Measurements from ENCODE around the gene MEIS2.

GRCh38 chr15:36959746-36960145, 140.6 kb downstream of the MEIS2 start:
- no peak for TF ChIP-seq CREB1 (CRISPR knock-in tag; IDR thresholded peaks at IDR 0.05; ENCODE audit: low read depth)
- TF ChIP-seq, protein P1, sequence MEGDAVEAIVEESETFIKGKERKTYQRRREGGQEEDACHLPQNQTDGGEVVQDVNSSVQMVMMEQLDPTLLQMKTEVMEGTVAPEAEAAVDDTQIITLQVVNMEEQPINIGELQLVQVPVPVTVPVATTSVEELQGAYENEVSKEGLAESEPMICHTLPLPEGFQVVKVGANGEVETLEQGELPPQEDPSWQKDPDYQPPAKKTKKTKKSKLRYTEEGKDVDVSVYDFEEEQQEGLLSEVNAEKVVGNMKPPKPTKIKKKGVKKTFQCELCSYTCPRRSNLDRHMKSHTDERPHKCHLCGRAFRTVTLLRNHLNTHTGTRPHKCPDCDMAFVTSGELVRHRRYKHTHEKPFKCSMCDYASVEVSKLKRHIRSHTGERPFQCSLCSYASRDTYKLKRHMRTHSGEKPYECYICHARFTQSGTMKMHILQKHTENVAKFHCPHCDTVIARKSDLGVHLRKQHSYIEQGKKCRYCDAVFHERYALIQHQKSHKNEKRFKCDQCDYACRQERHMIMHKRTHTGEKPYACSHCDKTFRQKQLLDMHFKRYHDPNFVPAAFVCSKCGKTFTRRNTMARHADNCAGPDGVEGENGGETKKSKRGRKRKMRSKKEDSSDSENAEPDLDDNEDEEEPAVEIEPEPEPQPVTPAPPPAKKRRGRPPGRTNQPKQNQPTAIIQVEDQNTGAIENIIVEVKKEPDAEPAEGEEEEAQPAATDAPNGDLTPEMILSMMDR (conservative IDR thresholded peaks at IDR 0.05; ENCODE audit: low read depth in 2 of 2): no peak
- TF ChIP-seq POLR2AphosphoS5 (IDR thresholded peaks at IDR 0.05; ENCODE audit: low read depth): no peak
